MM.1S (cell line): ENCODE measurements around the gene EIF1AX.
A peak's percentile ranks its signal among the peaks of the same experiment; 100 is the strongest.

ENCODE experiments used
- DNase-seq: peaks from one replicate; pipeline ENCODE4 v3.0.0-alpha.2; 2015
- H2AFZ ChIP-seq: fragments of 300-600 bp; sonication (generic); 2 replicates; pipeline ENCODE4 v1.6.0; 2016; ENCODE audit warnings: antibody characterized with exemption, low read length
- H3F3A ChIP-seq: fragments of 300-600 bp; sonication (generic); 2 replicates; pipeline ENCODE4 v1.6.1; 2016; ENCODE audit warnings: mild to moderate bottlenecking, antibody characterized with exemption, low read length, moderate library complexity, mixed read lengths; ENCODE audit not compliant: insufficient read depth
- H3K27ac ChIP-seq: fragments of 300-600 bp; sonication (generic); 2 replicates; pipeline ENCODE4 v1.5.1; 2016; ENCODE audit warnings: mild to moderate bottlenecking, low read length
- H3K27me3 ChIP-seq: fragments of 300-600 bp; sonication (generic); replicated peaks from 2 replicates; pipeline ENCODE4 v1.6.0; 2016; ENCODE audit warnings: low read length; ENCODE audit not compliant: insufficient read depth
- H3K36me3 ChIP-seq: fragments of 300-600 bp; sonication (generic); replicated peaks from 2 replicates; pipeline ENCODE4 v1.6.1; 2016; ENCODE audit warnings: mild to moderate bottlenecking, low read length, mixed read lengths; ENCODE audit not compliant: insufficient read depth
- H3K4me1 ChIP-seq: fragments of 300-600 bp; sonication (generic); 2 replicates; pipeline ENCODE4 v1.6.1; 2016; ENCODE audit warnings: low read length, mixed read lengths
- H3K4me2 ChIP-seq: fragments of 300-600 bp; sonication (generic); 2 replicates; pipeline ENCODE4 v1.6.0; 2016; ENCODE audit warnings: low read depth, low read length
- H3K4me3 ChIP-seq: fragments of 300-600 bp; sonication (generic); 2 replicates; pipeline ENCODE4 v1.5.1; 2016; ENCODE audit warnings: low read length, mixed read lengths
- H3K79me2 ChIP-seq: fragments of 300-600 bp; sonication (generic); 2 replicates; pipeline ENCODE4 v1.6.1; 2016; ENCODE audit warnings: mixed run types, low read length, mixed read lengths
- H3K9ac ChIP-seq: fragments of 300-600 bp; sonication (generic); 2 replicates; pipeline ENCODE4 v1.6.1; 2016; ENCODE audit warnings: low read length, mixed read lengths
- H3K9me2 ChIP-seq: fragments of 300-600 bp; sonication (generic); replicated peaks from 2 replicates; pipeline ENCODE4 v1.6.1; 2016; ENCODE audit warnings: mild to moderate bottlenecking, low read length, mixed read lengths; ENCODE audit not compliant: insufficient read depth
- H3K9me3 ChIP-seq: fragments of 300-600 bp; sonication (generic); replicated peaks from 2 replicates; pipeline ENCODE4 v1.6.1; 2016; ENCODE audit warnings: mild to moderate bottlenecking, low read length, mixed read lengths; ENCODE audit not compliant: insufficient read depth
- H4K20me1 ChIP-seq: fragments of 300-600 bp; sonication (generic); 2 replicates; pipeline ENCODE4 v1.6.1; 2016; ENCODE audit warnings: mild to moderate bottlenecking, low read length, moderate library complexity, mixed read lengths; ENCODE audit not compliant: insufficient read depth
- EZH2 ChIP-seq: fragments of 300-600 bp; sonication (generic); optimal IDR thresholded peaks from 2 replicates; pipeline ENCODE3; 2017; ENCODE audit warnings: low read depth, mild to moderate bottlenecking, antibody characterized with exemption, low read length, mixed read lengths
- EZH2phosphoT487 ChIP-seq: fragments of 300-600 bp; sonication (generic); IDR thresholded peaks from 2 replicates; pipeline ENCODE4 v1.6.1; 2018; ENCODE audit warnings: antibody characterized with exemption, low read length
- TF ChIP-seq, protein P1 (sequence below): fragments of 300-600 bp; sonication (generic); IDR thresholded peaks from 2 replicates; pipeline ENCODE4 v1.5.1; 2016; ENCODE audit warnings: antibody characterized with exemption, low read length, mixed read lengths

Gene EIF1AX

GRCh38 chrX:20147561-20147960, 5.9 kb upstream of the EIF1AX start:
- Histone ChIP-seq H3K4me2 (no peak overlapping the region), H3K4me1 (0 out of 2 replicates have a peak, but pooled peaks cover 4% of the 10 kb centered on the region), H3K9ac (no peak overlapping the region), H4K20me1 (no peaks in the 10 kb centered on the region), H3F3A (no peaks in the 10 kb centered on the region), H2AFZ (no peak overlapping the region), H3K4me3 (no peak overlapping the region), H3K27me3 (no peaks in the 10 kb centered on the region), H3K27ac (no peak overlapping the region), H3K79me2 (no peaks in the 10 kb centered on the region), H3K9me3 (no peaks in the 10 kb centered on the region), H3K9me2 (no peaks in the 10 kb centered on the region), H3K36me3 (no peaks in the 10 kb centered on the region)
- no peak for DNase-seq
- no peak for TF ChIP-seq EZH2phosphoT487
- TF ChIP-seq, protein P1, sequence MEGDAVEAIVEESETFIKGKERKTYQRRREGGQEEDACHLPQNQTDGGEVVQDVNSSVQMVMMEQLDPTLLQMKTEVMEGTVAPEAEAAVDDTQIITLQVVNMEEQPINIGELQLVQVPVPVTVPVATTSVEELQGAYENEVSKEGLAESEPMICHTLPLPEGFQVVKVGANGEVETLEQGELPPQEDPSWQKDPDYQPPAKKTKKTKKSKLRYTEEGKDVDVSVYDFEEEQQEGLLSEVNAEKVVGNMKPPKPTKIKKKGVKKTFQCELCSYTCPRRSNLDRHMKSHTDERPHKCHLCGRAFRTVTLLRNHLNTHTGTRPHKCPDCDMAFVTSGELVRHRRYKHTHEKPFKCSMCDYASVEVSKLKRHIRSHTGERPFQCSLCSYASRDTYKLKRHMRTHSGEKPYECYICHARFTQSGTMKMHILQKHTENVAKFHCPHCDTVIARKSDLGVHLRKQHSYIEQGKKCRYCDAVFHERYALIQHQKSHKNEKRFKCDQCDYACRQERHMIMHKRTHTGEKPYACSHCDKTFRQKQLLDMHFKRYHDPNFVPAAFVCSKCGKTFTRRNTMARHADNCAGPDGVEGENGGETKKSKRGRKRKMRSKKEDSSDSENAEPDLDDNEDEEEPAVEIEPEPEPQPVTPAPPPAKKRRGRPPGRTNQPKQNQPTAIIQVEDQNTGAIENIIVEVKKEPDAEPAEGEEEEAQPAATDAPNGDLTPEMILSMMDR, result no peak
- TF ChIP-seq EZH2, result no peak

DNA sequence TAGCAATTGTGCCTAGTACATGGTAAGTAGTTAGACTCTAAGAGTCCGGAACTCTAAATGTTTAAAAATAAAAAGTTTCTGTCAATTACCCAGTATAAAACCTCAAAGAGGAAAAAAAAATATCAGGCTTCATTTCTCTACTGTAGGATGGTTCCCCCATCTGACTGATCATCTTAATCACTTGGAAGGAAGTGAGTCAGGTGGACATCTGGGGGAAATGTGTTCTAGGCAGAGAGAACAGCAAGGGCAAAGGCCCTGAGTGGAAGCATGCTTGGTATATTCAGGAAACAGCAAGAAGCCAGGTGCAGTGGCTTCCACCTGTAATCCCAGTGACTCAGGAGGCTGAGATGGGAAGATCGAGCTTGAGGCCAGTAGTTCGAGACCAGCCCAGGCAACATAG, 2.9 kb upstream of the EIF1AX start:
- H3K4me3 ChIP-seq, result no peak overlapping the region
- H3K4me2 ChIP-seq, result no peak overlapping the region
- H3K79me2 ChIP-seq, result peaks cover 21% of the 10 kb centered on the region
- TF ChIP-seq, protein P1, result no peak
- TF ChIP-seq EZH2phosphoT487, result no peak
- TF ChIP-seq EZH2, result no peak
- H3K27ac ChIP-seq, result no peak overlapping the region
- H3K9me2 ChIP-seq, result no peaks in the 10 kb centered on the region
- peaks cover 6% of the 10 kb centered on the region for H4K20me1 ChIP-seq
- H3K9me3 ChIP-seq, result no peaks in the 10 kb centered on the region
- DNase-seq, result no peak
- H3K9ac ChIP-seq, result no peak overlapping the region
- H3K4me1 ChIP-seq, result peaks cover 4% of the 10 kb centered on the region; the same call in 1 of the 2 replicates
- no peaks in the 10 kb centered on the region for H3K27me3 ChIP-seq
- no peaks in the 10 kb centered on the region for H3F3A ChIP-seq
- no peak overlapping the region for H2AFZ ChIP-seq
- peaks cover 3% of the 10 kb centered on the region; the same call in 1 of the 2 replicates for H3K36me3 ChIP-seq

- H2AFZ ChIP-seq, result no peak overlapping the region
- H3F3A ChIP-seq, result no peaks in the 10 kb centered on the region
- H3K9me3 ChIP-seq, result no peaks in the 10 kb centered on the region
- peaks cover 8% of the 10 kb centered on the region for H3K36me3 ChIP-seq
- no peak overlapping the region for H3K27ac ChIP-seq
- H3K9me2 ChIP-seq, result no peaks in the 10 kb centered on the region
- peaks cover 4% of the 10 kb centered on the region; the same call in 1 of the 2 replicates for H3K4me1 ChIP-seq
- peaks cover 8% of the 10 kb centered on the region for H4K20me1 ChIP-seq
- no peak overlapping the region for H3K9ac ChIP-seq
- peaks cover 30% of the 10 kb centered on the region for H3K79me2 ChIP-seq
- no peak overlapping the region for H3K4me3 ChIP-seq
- no peaks in the 10 kb centered on the region for H3K27me3 ChIP-seq
- TF ChIP-seq, protein P1, result no peak
- TF ChIP-seq EZH2phosphoT487, result no peak
- TF ChIP-seq EZH2, result no peak
- peak; percentile 16 for DNase-seq
- H3K4me2 ChIP-seq, result no peak overlapping the region
Observed at GRCh38 chrX:20143561-20143960, 1.9 kb upstream of the EIF1AX start.
